GM12865 (cell line): ENCODE data around the gene MYT1.

ENCODE experiments used
- DNase-seq: peaks from one replicate; pipeline ENCODE4 v3.0.0; 2010; ENCODE audit warnings: low read depth
- H3K4me3 ChIP-seq: 2 replicates; pipeline ENCODE4 v1.5.1; 2011; ENCODE audit warnings: mild to moderate bottlenecking, low read depth, low read length, control low read depth
- TF ChIP-seq, protein P1 (sequence below): IDR thresholded peaks from 2 replicates; pipeline ENCODE4 v1.5.1; 2011; ENCODE audit warnings: low read length, control low read depth, low read depth, inconsistent platforms; ENCODE audit not compliant: insufficient read depth; ENCODE audit errors: missing control alignments

MYT1 gene

GRCh38 chr20:64219730-64220129 lies 55.5 kb downstream of the MYT1 start:
- H3K4me3 ChIP-seq = no peak overlapping the region
- DNase-seq = no peak
- TF ChIP-seq, protein P1, sequence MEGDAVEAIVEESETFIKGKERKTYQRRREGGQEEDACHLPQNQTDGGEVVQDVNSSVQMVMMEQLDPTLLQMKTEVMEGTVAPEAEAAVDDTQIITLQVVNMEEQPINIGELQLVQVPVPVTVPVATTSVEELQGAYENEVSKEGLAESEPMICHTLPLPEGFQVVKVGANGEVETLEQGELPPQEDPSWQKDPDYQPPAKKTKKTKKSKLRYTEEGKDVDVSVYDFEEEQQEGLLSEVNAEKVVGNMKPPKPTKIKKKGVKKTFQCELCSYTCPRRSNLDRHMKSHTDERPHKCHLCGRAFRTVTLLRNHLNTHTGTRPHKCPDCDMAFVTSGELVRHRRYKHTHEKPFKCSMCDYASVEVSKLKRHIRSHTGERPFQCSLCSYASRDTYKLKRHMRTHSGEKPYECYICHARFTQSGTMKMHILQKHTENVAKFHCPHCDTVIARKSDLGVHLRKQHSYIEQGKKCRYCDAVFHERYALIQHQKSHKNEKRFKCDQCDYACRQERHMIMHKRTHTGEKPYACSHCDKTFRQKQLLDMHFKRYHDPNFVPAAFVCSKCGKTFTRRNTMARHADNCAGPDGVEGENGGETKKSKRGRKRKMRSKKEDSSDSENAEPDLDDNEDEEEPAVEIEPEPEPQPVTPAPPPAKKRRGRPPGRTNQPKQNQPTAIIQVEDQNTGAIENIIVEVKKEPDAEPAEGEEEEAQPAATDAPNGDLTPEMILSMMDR = no peak

DNA sequence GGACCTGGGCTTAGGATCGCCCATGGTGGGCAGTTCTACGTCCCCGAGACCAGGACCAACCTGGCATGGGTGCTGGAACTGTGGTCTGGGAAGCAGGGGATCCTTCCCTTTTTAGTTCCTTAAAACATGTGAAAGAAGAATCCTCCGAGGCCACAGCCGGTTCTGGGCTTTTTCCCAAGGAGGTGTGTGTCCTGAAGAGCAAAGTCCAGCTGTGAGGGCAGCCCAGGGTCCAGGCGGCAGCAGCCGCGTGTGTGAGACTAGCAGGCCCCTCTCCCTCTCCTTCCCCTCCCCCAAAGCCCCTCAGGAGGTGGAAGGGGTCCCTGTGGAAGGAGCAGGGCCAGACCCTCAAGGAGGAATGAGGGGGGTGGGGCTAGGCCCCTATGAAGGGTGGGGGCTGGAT lies 56.2 kb downstream of the MYT1 start:
- TF ChIP-seq, protein P1 = no peak
- DNase-seq = no peak
- no peak overlapping the region for H3K4me3 ChIP-seq

DNA sequence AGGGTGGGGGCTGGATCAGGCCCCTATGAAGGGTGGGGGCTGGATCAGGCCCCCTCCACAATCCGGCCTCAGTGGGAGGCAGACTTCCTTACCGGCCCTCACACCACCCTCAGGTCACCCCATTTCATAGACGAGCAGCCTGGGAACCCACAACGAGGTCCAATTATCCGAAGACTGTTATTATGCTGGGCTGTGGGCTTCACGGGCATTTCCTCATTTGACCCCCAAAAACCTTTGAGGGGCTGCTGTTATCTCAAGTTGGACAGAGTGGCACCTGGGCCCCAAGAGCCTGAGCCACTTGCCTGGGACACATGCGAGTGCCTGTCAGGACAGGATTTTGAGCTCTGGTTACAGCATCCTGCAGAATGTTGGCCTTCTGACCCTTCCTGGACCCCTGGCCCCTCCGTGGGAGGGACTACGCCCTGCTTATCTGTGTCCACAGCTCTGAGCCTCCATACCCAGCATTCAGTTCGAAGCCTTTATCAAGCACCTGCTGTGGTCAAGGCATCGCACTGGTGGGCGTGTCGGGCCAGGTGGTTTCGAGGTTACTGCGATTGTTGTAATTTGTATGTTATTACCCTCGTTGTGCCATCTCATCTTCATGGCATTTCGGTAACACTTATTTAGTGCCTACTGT lies 56.8 kb downstream of the MYT1 start:
- TF ChIP-seq, protein P1 = no peak
- no peak for DNase-seq
- H3K4me3 ChIP-seq = no peak overlapping the region

DNA sequence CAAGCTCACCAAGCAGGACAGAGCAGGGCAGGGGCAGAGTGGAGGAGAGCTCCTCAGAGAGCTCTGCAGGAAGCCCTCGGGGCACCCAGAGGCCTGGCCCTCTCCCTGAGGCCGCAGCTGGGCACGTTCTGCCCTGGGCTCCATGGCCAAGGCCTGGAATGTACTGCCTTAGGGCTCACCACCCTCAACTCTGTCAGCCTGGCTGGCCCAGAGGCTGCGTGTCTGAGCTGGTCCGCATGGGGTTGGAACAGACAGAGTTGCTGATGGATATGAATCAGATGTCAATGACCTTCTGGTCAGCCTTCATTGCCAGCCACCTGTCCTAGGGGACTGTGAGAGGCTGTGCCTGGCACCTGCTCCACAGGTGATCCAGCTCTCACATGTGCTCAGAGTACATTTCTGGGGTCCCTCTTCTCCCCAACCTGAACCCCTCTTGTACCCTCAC lies 58.1 kb downstream of the MYT1 start:
- TF ChIP-seq, protein P1 = no peak
- no peak for DNase-seq

DNA sequence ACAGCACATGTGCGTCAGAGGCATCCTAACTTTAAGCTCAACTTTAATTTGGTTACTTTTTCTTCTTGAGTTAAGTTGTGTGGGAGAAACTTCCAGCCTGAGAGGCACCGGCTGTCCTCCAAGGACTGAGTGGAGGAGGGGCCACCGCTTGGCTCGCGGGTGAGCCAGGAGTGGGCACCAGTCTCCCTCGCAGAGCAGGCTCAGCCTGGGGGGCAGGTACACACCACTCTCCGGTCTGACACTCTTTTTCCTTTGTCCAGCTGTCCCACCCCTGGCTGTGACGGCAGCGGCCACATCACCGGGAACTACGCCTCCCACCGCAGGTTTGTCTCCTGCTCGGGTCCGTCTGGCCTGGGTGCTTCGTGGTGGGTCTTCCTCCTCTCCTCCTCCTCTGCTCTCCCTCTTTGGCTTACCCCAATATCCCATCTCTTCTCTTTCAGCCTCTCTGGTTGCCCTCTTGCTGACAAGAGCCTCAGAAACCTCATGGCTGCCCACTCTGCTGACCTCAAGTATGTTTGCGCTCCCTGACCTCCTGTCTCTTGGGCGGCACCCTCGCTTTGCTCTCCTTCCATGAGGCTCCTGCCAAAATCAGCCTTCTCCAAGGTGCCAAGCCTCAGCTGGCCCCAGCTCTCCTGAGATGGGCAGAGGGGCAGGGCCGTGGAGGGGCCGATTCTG lies 58.7 kb downstream of the MYT1 start:
- no peak overlapping the region for H3K4me3 ChIP-seq
- TF ChIP-seq, protein P1 = no peak
- no peak for DNase-seq

More for the DNA sequence above, 58.1 kb downstream of the MYT1 start:
- H3K4me3 ChIP-seq = no peak overlapping the region

DNA sequence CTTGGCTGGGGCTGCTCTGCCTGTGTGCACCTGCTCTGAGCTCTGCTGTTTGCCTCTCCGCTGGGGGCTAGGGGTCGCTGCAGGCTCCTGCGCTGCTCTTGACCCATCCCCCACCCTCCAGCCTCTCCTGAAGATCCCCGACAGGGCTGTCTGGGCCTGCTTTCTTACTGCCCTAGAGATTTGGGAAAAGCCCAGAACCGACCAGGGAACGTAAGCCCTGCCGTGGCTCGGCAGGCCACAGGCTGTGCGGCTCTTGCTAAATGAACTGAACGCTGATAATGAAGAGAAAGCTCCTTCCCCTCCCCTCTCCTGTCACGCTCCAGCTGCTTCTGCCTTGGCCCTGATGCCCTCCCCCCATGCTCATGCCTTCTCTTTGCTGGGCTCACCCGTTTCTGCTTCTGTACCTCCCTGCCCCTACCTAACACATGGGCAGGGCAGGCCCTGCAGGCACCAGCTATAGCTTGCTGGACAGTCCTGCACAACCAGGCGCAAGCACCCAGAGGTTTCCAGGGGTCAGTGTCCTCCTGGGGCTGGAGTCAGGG lies 59.3 kb downstream of the MYT1 start:
- DNase-seq = peak; percentile 27
- TF ChIP-seq, protein P1 = peak; percentile 44
- no peak overlapping the region for H3K4me3 ChIP-seq
